ENCODE results near the gene TSPAN33.
A peak's percentile ranks its signal among the peaks of the same experiment; 100 is the strongest.

Gene TSPAN33

DNA sequence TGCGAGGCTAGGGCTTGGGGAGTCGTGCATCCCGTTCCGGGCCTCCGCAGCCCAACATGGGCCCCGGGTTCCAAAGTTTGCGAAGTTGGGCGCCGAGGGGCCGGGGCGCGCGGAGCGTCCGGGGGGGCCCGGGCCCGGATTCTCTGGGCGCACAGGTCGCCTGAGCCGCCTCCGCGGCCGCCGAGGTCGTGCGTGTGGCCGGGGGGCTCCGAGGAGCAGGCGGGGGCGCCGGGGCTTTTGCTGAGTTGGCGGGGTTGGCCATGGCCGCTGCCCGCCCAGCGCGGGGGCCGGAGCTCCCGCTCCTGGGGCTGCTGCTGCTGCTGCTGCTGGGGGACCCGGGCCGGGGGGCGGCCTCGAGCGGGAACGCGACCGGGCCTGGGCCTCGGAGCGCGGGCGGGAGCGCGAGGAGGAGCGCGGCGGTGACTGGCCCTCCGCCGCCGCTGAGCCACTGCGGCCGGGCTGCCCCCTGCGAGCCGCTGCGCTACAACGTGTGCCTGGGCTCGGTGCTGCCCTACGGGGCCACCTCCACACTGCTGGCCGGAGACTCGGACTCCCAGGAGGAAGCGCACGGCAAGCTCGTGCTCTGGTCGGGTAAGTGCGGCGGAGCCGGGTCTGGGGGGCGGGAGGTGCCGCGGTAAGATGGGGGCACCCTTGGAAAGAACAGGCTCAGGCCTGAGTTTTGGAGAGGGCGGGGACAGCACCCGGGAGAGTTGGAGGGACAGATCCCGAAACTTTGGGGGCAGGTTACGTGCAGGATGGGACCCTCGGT lies 44.6 kb downstream of the TSPAN33 start (continued):
- TF ChIP-seq ZBTB6 (tag by site-specific recombination; IDR thresholded peaks at IDR 0.05) (no peak), ZNF670 (tag by site-specific recombination; IDR thresholded peaks at IDR 0.05; ENCODE audit: low read depth) (no peak), ZNF792 (tag by site-specific recombination; IDR thresholded peaks at IDR 0.05) (no peak), SCRT1 (tag by site-specific recombination; IDR thresholded peaks at IDR 0.05; ENCODE audit: borderline replicate concordance) (no peak), HIC1 (tag by site-specific recombination; IDR thresholded peaks at IDR 0.05) (peak; percentile 25; the same call in 1 of the 2 replicates), TRIM28 (IDR thresholded peaks at IDR 0.05; ENCODE audit: borderline replicate concordance, low read length) (no peak), ZNF658 (tag by site-specific recombination; IDR thresholded peaks at IDR 0.05) (no peak), ZNF530 (tag by site-specific recombination; IDR thresholded peaks at IDR 0.05; ENCODE audit: low read depth) (no peak), ZNF76 (tag by site-specific recombination; IDR thresholded peaks at IDR 0.05; ENCODE audit: borderline replicate concordance, low read depth) (peak; percentile 54; the same call in 1 of the 2 replicates), ZSCAN4 (tag by site-specific recombination; IDR thresholded peaks at IDR 0.05) (no peak), ZNF561 (tag by site-specific recombination; IDR thresholded peaks at IDR 0.05; ENCODE audit: borderline replicate concordance) (no peak), MZF1 (tag by site-specific recombination; IDR thresholded peaks at IDR 0.05; ENCODE audit: borderline replicate concordance) (no peak), SALL2 (tag by site-specific recombination; IDR thresholded peaks at IDR 0.05; ENCODE audit: borderline replicate concordance) (no peak), ZNF514 (tag by site-specific recombination; IDR thresholded peaks at IDR 0.05) (no peak), GLIS1 (tag by site-specific recombination; IDR thresholded peaks at IDR 0.05) (peak; percentile 39; the same call in 1 of the 2 replicates), ZNF660 (tag by site-specific recombination; IDR thresholded peaks at IDR 0.05) (no peak), ZNF223 (tag by site-specific recombination; IDR thresholded peaks at IDR 0.05) (no peak), ZNF555 (tag by site-specific recombination; conservative IDR thresholded peaks at IDR 0.05) (no peak), ZNF214 (tag by site-specific recombination; IDR thresholded peaks at IDR 0.05; ENCODE audit: borderline replicate concordance) (no peak), ZNF785 (tag by site-specific recombination; IDR thresholded peaks at IDR 0.05) (no peak), TSHZ1 (tag by site-specific recombination; IDR thresholded peaks at IDR 0.05; ENCODE audit: borderline replicate concordance) (no peak), OSR2 (tag by site-specific recombination; IDR thresholded peaks at IDR 0.05) (no peak), ZNF596 (tag by site-specific recombination; IDR thresholded peaks at IDR 0.05) (no peak)
- TF ChIP-seq, protein P1, sequence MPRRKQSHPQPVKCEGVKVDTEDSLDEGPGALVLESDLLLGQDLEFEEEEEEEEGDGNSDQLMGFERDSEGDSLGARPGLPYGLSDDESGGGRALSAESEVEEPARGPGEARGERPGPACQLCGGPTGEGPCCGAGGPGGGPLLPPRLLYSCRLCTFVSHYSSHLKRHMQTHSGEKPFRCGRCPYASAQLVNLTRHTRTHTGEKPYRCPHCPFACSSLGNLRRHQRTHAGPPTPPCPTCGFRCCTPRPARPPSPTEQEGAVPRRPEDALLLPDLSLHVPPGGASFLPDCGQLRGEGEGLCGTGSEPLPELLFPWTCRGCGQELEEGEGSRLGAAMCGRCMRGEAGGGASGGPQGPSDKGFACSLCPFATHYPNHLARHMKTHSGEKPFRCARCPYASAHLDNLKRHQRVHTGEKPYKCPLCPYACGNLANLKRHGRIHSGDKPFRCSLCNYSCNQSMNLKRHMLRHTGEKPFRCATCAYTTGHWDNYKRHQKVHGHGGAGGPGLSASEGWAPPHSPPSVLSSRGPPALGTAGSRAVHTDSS (tag by site-specific recombination; IDR thresholded peaks at IDR 0.05): no peak
- TF ChIP-seq, protein P2, sequence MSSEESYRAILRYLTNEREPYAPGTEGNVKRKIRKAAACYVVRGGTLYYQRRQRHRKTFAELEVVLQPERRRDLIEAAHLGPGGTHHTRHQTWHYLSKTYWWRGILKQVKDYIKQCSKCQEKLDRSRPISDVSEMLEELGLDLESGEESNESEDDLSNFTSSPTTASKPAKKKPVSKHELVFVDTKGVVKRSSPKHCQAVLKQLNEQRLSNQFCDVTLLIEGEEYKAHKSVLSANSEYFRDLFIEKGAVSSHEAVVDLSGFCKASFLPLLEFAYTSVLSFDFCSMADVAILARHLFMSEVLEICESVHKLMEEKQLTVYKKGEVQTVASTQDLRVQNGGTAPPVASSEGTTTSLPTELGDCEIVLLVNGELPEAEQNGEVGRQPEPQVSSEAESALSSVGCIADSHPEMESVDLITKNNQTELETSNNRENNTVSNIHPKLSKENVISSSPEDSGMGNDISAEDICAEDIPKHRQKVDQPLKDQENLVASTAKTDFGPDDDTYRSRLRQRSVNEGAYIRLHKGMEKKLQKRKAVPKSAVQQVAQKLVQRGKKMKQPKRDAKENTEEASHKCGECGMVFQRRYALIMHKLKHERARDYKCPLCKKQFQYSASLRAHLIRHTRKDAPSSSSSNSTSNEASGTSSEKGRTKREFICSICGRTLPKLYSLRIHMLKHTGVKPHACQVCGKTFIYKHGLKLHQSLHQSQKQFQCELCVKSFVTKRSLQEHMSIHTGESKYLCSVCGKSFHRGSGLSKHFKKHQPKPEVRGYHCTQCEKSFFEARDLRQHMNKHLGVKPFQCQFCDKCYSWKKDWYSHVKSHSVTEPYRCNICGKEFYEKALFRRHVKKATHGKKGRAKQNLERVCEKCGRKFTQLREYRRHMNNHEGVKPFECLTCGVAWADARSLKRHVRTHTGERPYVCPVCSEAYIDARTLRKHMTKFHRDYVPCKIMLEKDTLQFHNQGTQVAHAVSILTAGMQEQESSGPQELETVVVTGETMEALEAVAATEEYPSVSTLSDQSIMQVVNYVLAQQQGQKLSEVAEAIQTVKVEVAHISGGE (tag by site-specific recombination; conservative IDR thresholded peaks at IDR 0.05; ENCODE audit: low read depth): no peak

All from HEK293 (cell line).